ENCODE results near the gene PPDPF.
A peak's percentile ranks its signal among the peaks of the same experiment; 100 is the strongest.

PPDPF gene

DNA sequence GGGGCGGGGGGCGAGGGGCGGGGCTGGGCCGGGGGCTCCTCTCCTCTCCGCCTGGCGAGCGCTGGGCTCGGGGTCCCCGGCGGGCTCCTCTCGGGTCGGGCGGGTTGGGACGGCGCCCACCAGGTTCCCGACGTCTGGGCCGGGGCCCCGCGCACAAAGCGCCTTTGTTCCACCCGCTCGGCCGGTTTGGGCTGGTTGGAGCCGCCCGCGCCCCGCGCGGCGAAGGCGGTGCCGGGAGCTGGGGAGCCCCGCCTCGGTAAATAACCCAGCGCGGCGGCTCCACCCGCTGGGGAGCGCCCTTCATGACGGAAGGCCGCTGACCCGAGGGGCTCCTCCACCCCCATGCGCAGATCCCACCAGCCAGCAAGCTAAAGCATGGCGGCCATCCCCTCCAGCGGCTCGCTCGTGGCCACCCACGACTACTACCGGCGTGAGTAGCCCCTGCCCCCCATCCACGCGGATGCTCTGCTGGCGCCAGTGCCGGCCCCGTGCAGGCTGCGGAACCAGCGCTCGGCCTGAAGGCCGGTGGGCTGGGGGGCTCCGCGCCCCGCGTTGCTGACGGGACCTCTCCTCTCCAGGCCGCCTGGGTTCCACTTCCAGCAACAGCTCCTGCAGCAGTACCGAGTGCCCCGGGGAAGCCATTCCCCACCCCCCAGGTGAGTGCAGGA, 503 bp downstream of the PPDPF start:
- Histone ChIP-seq H3K9ac (ENCODE audit: insufficient read length) (peak overlapping the region; percentile 81), H3K4me3 (peak overlapping the region; percentile 92), H3K27ac (no peak overlapping the region; the same call in 1 of the 2 replicates), H3K36me3 (ENCODE audit: insufficient read depth, low read length) (peaks cover 13% of the 10 kb centered on the region; the same call in 1 of the 2 replicates), H3K9me3 (ENCODE audit: low read depth, low read length) (no peaks in the 10 kb centered on the region; the same call in 1 of the 2 replicates)
- no peak for DNase-seq (ENCODE audit: low read depth, low spot score)
- TF ChIP-seq POLR2AphosphoS5 (IDR thresholded peaks at IDR 0.05; ENCODE audit: borderline replicate concordance, low read depth, low read length) = no peak
- TF ChIP-seq FOXP2 (optimal IDR thresholded peaks at IDR 0.05; ENCODE audit: control extremely low read depth, extremely low read length, insufficient read depth) = no peak
- no peak for TF ChIP-seq EZH2 (IDR thresholded peaks at IDR 0.05)

- TF ChIP-seq POLR2AphosphoS5 (IDR thresholded peaks at IDR 0.05; ENCODE audit: borderline replicate concordance, low read depth, low read length) = no peak
- TF ChIP-seq FOXP2 (optimal IDR thresholded peaks at IDR 0.05; ENCODE audit: control extremely low read depth, extremely low read length, insufficient read depth) = no peak
- TF ChIP-seq EZH2 (IDR thresholded peaks at IDR 0.05) = no peak
- no peak for DNase-seq (ENCODE audit: low read depth, low spot score)
Measured at GRCh38 chr20:63521602-63522001, 1.0 kb downstream of the PPDPF start.

GRCh38 chr20:63522091-63522868, 1.7 kb downstream of the PPDPF start:
- no peak overlapping the region for H3K27ac ChIP-seq
- no peaks in the 10 kb centered on the region; the same call in 1 of the 2 replicates for H3K9me3 ChIP-seq (ENCODE audit: low read depth, low read length)
- no peak overlapping the region for H3K4me3 ChIP-seq
- no peak for TF ChIP-seq POLR2AphosphoS5 (IDR thresholded peaks at IDR 0.05; ENCODE audit: borderline replicate concordance, low read depth, low read length)
- TF ChIP-seq FOXP2 (optimal IDR thresholded peaks at IDR 0.05; ENCODE audit: control extremely low read depth, extremely low read length, insufficient read depth) = no peak
- TF ChIP-seq EZH2 (IDR thresholded peaks at IDR 0.05) = no peak
- no peak overlapping the region for H3K9ac ChIP-seq (ENCODE audit: insufficient read length)
- peaks cover 13% of the 10 kb centered on the region; the same call in 1 of the 2 replicates for H3K36me3 ChIP-seq (ENCODE audit: insufficient read depth, low read length)
- no peak for DNase-seq (ENCODE audit: low read depth, low spot score)

More at GRCh38 chr20:63521602-63522001, 1.0 kb downstream of the PPDPF start:
- H3K4me3 ChIP-seq = peak overlapping the region; percentile 92
- peaks cover 13% of the 10 kb centered on the region; the same call in 1 of the 2 replicates for H3K36me3 ChIP-seq (ENCODE audit: insufficient read depth, low read length)
- peak overlapping the region; percentile 81 for H3K9ac ChIP-seq (ENCODE audit: insufficient read length)
- no peak overlapping the region for H3K27ac ChIP-seq
- H3K9me3 ChIP-seq (ENCODE audit: low read depth, low read length) = no peaks in the 10 kb centered on the region; the same call in 1 of the 2 replicates

- no peak overlapping the region for H3K27ac ChIP-seq
- H3K36me3 ChIP-seq (ENCODE audit: insufficient read depth, low read length) = peaks cover 13% of the 10 kb centered on the region; the same call in 1 of the 2 replicates
- no peaks in the 10 kb centered on the region; the same call in 1 of the 2 replicates for H3K9me3 ChIP-seq (ENCODE audit: low read depth, low read length)
- no peak for TF ChIP-seq POLR2AphosphoS5 (IDR thresholded peaks at IDR 0.05; ENCODE audit: borderline replicate concordance, low read depth, low read length)
- TF ChIP-seq EZH2 (IDR thresholded peaks at IDR 0.05) = no peak
- TF ChIP-seq FOXP2 (optimal IDR thresholded peaks at IDR 0.05; ENCODE audit: control extremely low read depth, extremely low read length, insufficient read depth) = no peak
- no peak overlapping the region for H3K4me3 ChIP-seq
- no peak overlapping the region for H3K9ac ChIP-seq (ENCODE audit: insufficient read length)
- no peak for DNase-seq (ENCODE audit: low read depth, low spot score)
Measured at GRCh38 chr20:63522981-63523611, 2.5 kb downstream of the PPDPF start.

DNA sequence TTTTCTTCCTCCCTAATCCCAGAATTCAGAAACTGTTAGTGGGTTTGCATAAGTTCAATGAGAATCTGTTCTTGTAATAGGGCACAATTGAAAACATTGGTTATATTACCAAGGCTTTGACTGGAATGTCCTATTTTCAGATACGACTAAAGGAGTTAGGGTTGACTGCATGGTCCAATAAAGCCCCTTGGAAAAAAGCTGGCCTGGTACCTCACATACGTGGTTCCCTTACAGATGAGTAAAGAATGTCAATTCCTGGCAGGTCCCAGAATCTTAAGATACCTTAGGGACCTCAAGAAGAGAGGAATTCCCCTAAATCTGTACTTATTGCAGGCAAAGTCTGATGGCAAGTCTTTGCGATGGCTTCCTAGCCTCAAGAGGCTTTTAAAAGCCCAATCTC, 4.6 kb downstream of the PPDPF start:
- Histone ChIP-seq H3K27ac (no peak overlapping the region), H3K4me3 (no peak overlapping the region), H3K9me3 (ENCODE audit: low read depth, low read length) (no peaks in the 10 kb centered on the region; the same call in 1 of the 2 replicates), H3K9ac (ENCODE audit: insufficient read length) (no peak overlapping the region), H3K36me3 (ENCODE audit: insufficient read depth, low read length) (peaks cover 13% of the 10 kb centered on the region; the same call in 1 of the 2 replicates)
- DNase-seq (ENCODE audit: low read depth, low spot score) = no peak
- TF ChIP-seq EZH2 (IDR thresholded peaks at IDR 0.05) = no peak
- no peak for TF ChIP-seq FOXP2 (optimal IDR thresholded peaks at IDR 0.05; ENCODE audit: control extremely low read depth, extremely low read length, insufficient read depth)
- no peak for TF ChIP-seq POLR2AphosphoS5 (IDR thresholded peaks at IDR 0.05; ENCODE audit: borderline replicate concordance, low read depth, low read length)

GRCh38 chr20:63525971-63526370, 5.4 kb downstream of the PPDPF start:
- H3K36me3 ChIP-seq (ENCODE audit: insufficient read depth, low read length) = peaks cover 13% of the 10 kb centered on the region; the same call in 1 of the 2 replicates
- no peaks in the 10 kb centered on the region; the same call in 1 of the 2 replicates for H3K9me3 ChIP-seq (ENCODE audit: low read depth, low read length)
- TF ChIP-seq FOXP2 (optimal IDR thresholded peaks at IDR 0.05; ENCODE audit: control extremely low read depth, extremely low read length, insufficient read depth) = no peak
- no peak for TF ChIP-seq EZH2 (IDR thresholded peaks at IDR 0.05)
- no peak for TF ChIP-seq POLR2AphosphoS5 (IDR thresholded peaks at IDR 0.05; ENCODE audit: borderline replicate concordance, low read depth, low read length)
- H3K27ac ChIP-seq = no peak overlapping the region
- no peak overlapping the region for H3K9ac ChIP-seq (ENCODE audit: insufficient read length)
- H3K4me3 ChIP-seq = no peak overlapping the region
- no peak for DNase-seq (ENCODE audit: low read depth, low spot score)

DNA sequence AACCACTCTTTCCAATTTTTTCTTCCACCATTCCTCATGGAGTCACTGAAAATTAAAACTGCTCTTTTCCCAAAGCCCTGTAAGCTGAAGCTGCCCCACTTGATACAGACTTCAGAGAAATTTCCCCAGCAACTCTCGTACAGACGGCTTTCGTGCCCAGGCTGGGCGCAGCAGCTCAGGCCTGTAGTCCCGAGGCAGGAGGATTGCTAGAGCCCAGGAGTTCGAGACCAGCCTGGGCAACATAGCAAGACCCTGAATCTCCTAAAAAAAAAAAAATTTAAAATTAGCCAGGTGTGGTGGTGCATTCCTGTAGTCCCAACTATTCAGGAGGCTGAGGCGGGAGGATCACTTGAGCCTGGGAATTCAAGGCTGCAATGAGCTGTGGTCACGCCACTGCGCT, 6.6 kb downstream of the PPDPF start:
- H3K4me3 ChIP-seq = no peak overlapping the region
- H3K9me3 ChIP-seq (ENCODE audit: low read depth, low read length) = no peaks in the 10 kb centered on the region; the same call in 1 of the 2 replicates
- H3K9ac ChIP-seq (ENCODE audit: insufficient read length) = no peak overlapping the region
- DNase-seq (ENCODE audit: low read depth, low spot score) = no peak
- H3K27ac ChIP-seq = no peak overlapping the region
- H3K36me3 ChIP-seq (ENCODE audit: insufficient read depth, low read length) = peaks cover 10% of the 10 kb centered on the region; the same call in 1 of the 2 replicates
- TF ChIP-seq EZH2 (IDR thresholded peaks at IDR 0.05) = no peak
- no peak for TF ChIP-seq POLR2AphosphoS5 (IDR thresholded peaks at IDR 0.05; ENCODE audit: borderline replicate concordance, low read depth, low read length)
- no peak for TF ChIP-seq FOXP2 (optimal IDR thresholded peaks at IDR 0.05; ENCODE audit: control extremely low read depth, extremely low read length, insufficient read depth)

All from SK-N-MC (cell line).